Activated naive CD8-positive, alpha-beta T cell treated with anti-CD3 and anti-CD28 coated beads, Interleukin-2, amount 50 U/mL, for 16 hours (primary cell): ENCODE results near the gene NFYC.

Source experiments
- DNase-seq: peaks from one replicate; pipeline ENCODE4 v3.0.0-alpha.2; 2020; ENCODE audit warnings: low read depth, low spot score

The NFYC gene

DNA sequence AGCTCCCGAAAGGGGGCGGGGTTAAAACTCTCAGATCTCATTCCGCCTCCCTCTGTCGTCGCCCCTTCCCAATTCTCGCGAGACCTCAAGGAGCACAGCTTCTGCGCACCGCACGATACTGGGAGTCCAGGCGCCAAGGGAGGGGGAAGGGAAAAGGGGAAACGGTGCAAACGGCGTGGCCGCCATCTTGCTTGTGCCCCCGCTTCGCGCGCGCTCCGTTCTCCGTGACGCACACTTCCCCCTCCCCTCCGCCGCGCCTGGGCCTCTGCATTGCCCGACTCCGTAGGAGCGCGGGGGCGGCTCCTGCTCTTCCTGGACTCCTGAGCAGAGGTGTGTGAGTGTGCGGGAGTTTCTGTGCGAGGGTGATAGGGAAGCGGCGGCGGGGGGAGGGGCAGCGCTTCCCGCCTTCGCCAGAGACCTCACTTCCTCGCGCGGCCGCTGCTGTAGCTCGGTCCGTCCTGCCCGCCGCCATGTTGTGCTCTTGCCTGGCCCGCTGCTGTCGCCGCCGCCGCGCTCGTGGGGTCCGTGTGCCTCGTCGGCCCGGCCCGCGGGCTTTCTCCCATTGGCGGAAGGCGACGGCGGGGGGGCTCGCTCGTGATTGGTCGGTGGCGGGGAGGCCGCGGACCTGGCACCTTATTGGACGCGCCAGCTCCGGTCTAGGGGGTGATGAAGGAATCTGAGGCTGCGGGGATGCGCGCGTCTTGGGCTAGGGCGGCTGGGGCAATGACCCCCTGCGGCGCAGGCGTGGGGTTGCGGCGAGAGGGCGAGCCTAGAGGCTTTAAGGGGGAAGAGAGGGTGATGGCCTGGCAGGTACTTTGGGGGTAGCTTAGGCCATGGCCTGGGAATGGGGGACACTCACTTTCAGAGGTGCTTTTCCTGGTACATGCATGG, at the start of gene NFYC:
NFYC (plus strand) TSS at position 167 of the 891 bp plus-strand sequence. CDS start 47,140 bp downstream, outside the sequence.
- peak; percentile 87 for DNase-seq

DNA sequence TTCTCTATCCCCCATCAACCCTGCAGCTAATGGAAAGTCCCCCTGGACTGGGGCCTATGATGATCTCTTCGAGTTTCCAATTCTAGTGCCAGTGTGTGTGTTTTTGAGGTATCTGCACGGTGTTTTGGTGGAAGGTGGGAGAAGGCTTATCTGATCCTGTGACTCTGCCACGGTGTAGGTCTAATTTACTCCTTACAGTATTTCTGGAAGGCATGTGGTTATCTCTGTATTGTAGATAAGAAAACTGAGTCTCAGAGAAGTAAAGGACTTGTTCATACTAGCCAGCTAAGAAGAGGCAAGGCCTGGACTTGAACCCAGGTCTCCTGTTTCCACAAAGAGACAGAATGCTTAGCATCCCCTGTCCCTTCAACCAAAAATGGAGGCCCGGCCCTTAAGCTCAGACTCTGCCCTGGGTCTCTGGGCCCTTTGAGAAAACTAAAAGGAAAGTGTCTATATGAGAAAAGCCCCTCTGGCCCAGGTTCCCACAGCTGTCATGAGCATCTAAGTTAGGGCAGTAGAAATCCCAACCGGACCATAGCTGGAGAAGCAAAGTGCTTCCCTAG, 46.3 kb upstream of the NFYC start:
- DNase-seq, result no peak

DNA sequence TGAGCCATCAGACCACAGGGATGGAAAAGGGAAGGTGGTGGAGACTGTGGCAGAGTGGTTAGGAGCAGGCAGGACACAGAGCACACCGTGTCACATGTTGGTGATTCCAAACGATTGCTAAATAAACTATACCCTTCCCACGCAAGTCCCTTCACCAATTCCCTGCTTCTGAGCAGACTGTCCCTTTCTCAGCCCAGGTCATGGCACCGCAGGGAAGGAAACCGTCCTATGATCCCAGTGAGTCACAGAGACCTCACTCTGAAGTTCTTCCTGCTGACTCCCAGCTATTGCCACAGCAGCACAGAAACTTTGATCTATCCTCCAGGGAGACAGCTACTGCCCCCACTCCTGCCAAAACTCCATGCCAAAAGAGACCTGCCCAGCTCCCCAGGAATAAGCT, 45.2 kb upstream of the NFYC start:
- DNase-seq, result no peak

DNA sequence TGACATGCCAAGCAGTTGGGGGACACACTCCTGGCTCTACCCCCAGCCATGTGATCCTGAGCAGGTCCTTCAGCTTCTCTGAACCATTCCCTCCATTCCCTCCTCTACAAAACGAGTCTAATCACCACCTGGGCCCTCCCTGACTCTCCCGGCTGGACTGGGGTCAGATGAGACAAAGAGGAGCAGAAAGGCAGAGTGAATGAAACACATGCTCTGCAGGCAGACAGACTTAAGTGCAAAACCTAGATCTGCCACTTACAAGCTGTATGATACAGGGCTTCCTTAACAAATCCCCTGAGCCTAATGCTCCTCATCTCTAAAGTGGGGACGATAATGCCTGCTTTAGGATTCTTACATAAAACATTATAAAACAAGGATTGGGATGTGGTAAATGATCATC, 43.3 kb upstream of the NFYC start:
- no peak for DNase-seq

DNA sequence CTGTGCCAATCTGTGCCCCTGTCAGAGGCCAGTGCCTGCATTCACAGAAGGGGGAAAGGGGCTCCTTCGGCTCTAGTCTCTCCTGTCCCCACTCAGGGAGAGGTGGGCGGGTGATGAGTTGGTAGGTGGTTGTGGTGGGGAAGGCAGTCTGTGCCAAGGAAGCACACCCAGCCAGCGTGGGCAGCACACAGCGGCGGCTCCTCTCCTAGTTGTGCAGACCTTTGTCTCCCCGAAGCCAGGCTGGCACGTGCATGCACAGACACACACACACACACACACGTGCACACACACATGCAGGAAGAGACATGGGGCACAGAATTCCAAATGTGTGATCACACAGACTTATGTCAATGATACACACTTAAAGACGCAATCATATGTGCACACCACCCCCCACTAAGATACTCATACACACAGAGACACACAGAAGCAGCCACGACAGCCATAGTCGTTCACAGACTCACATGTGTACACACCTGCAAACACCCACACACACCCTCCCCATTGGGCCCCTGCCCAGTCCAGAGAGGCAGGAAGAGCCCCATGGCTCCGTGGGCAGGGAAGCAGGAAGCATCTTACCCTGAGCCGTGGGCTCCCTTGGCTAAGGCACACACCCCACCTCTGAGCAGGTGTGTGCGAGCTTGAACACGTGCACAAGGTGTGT, 42.4 kb upstream of the NFYC start:
- DNase-seq, result no peak

DNA sequence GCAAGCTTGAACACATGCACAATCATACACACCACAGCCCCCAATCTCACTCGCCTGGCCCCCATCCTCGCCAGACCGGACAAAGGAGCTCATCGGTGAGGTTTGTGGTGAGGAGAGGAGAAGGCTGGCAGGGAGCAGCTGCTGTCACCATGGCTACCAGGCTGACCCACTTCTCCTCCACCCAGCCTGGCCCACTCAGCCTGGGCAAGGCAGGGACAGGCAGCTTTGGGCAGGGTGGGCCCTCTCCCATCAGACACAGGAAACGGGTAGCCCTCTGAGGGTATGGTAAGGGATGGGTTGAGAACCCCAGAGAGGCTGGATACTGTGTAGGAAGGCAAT, 41.9 kb upstream of the NFYC start:
- no peak for DNase-seq

DNA sequence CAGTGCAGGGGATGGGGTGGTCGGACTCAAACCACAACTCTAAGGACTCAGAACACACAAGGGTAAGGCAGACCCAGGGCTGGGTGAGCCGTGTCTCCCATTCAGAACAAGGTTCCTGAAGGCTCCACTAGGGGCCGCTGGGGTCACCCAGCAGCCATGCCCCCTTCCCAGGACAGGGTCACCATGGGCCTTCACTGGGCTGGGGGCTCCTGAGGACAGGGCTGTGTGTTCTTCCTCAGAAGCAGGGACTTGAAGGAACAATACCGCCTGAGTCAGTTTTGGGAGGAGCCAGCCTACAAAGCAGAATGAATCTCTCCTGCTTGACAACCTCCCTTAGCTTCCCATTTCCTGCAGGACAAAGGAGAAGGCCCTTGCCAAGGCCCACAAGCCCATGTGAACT, 41.4 kb upstream of the NFYC start:
- DNase-seq, result no peak

DNA sequence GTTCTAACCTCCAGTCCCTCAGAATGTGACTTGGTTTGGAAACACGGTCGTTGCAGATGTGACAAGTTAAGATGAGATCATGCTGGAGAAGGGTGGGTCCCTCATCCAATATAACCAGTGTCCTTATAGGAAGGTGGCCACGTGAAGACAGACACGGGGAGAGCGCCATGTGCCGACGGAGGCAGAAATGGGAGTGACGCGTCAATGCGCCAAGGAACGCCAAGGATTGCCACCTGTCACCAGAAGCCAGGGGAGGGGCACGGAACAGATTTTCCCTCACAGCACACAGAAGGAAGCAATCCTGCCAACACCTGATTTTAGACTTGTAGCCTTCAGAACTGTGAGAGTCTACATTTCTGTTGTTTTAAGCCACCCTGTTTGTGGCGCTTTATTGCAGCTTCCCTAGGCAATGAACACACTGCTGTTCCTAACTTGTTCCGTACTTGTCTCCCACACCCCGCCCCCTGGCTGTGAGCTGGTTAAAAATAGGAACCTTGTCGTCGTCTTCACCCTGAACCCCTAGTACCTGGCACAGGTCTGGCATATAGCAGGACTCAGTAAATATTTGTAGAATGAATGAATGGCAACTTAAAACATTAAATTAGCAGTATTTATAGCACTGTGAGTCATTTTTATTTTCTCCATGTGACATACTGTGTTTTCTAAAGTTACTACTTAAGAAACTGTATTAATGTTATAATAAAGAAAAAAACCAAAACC, 40.2 kb upstream of the NFYC start:
- no peak for DNase-seq

DNA sequence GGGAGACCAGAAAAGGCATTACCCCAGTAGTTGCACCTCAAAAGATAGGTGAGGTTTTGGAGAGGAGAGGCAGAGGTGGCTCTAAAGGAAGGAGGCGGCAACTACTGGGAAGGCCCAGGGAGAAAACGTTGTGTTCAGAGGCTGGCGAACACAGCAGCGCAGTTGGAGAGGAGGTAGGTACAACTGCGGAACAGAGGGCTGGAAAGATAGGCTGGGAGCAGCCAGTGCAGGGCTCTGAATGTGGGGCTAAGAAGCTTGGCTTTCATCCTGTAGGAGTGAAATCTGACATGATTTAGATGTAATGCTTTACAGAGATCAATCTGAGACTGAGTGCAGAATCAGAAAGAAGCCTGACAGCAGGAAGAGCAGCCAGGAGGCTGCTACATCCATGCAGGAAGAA, 39.0 kb upstream of the NFYC start:
- DNase-seq, result no peak

DNA sequence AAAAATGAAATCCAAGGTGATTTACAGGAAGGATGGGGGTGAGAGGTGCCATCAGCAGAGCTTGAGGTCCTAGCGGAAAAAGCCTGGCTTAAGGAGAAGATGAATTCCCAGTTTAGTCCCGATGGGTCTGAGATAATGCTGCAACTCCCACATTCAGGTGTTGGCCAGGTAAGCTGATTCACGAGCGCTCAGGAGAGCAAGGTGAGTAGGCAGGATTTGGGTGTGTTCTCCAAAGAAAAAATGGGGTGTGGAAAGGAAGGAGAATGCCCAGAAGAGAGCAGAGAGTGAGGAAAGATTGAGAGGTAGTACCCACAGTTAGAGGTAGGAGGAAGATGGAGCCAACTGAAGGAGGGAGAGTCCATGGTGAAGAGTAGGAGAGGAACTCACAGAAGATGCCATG, 38.5 kb upstream of the NFYC start:
- DNase-seq, result no peak

DNA sequence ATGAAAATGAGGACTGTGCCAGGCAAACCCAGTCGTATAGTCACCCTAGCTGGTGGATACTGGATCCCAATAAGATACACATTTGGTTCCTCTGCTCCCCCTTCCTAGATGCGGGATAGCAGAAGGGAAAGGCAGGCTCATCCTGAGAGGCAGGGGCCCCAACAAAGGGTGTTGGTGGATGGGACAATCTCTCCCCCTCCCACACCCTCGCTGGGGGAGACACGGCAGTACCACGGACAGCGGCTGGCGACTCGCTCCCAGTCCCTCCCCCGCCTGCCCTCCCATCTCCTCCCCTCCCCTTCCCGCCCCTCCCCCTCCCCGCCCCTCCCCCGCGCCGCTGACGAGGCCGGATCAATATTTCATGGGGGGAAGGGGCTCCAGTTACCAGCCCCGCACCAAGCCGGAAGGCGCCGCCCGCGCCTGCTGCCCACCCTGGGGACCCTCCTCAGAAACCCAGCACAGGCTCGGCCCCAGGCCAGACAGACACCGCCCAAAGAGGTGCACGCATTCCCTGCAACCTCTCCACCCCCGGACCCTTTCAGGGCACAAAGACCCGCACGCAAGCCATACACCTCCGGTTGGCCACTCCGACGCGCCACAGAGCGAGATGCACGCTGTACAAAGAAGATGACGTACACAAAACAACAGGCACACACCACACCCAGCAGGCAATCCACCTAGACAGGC, 37.5 kb upstream of the NFYC start:
- DNase-seq, result no peak

DNA sequence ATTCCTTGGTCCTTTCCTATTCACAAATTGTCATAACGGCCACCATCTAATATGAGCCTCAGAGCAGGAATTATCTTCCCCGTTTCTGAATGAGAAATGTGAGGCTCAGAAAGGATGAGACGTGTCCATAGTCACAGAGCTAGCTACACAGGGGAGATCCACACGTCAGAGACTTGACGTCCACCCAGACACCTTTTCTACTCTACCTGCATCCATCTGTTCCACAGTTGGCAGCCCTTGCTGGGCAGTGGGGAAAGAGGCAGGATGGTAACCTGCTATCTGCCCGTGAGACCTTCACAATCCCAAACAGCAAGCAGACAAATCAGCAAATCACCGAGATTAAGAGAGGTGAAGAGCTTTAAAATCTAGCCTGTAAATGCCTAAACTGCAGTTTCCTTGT, 34.5 kb upstream of the NFYC start:
- no peak for DNase-seq

DNA sequence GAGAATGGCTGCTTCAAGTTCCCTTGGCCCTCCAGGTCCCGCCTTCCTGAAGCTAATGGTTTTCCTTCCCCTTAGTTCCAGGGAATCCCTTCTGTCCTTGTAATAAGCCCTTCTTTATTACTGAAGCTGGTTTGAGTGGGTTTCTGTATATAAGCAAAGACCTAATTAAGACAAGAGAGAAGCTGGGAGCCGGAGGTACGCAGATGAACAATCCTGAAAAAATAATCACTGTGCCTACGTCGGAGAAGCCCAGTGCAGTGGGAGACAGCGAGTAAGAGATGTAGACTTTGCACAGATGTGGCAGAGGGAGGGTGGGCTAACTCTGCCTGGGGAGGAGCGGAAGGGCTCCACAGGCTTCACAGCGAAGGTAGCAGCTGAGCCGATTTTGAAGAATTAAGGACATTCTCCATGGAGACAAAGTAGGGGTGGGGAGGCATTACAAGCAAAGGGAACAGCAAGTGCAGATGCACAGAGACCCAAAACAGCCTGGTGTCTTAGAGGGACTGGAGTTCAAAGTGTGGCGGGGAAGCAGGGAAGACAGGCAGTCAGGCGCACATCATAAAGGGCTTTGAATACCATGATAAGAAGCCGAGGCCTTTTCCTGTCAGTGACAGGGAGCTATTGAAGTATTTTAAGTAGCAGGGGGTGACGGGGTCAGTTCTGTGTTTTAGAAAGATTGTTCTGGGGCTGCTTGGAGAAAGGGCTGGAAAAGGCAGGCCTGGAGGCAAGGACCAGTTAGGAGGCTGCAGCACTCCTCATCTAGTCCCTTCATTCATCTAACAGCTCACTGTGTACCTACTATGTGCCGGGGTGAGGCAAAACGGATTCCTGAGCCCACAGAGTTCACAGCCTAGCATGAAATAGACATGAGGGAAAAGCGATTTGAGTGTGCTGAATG, 32.5 kb upstream of the NFYC start:
- no peak for DNase-seq

DNA sequence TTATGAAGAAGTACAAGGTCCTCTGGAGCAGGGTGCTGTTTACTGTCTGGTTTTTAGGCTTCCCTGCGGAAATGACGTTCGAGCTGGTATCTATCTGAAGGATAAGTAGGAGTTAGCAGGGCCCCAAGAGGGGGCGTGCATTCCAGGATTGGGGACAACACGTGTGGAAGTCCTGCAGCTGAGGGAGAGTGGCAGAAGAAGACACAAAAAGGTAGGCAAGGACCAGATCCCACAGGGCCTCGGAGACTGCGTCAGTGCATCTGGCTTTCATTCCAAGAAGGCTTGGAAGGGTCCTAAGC, 31.9 kb upstream of the NFYC start:
- no peak for DNase-seq

DNA sequence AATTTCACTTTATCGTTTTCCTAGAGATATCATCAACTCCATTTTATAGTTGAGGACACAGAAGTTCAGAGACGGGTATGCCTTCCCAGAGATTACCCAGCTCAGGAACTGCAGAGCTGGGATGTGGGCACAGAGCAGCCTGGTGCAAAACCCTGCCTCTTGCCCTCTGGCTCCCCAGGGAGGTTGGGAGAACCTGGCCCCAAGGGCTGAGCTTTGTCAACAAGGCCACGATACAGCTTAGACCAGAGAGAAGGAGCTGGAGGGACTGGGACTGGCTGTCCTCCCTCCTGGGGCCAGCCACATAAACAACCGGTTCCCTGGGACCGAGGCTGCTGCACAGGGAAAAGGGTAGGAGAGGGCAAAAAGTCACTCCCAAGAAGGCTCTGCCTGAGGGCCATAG, 29.8 kb upstream of the NFYC start:
- DNase-seq, result no peak

DNA sequence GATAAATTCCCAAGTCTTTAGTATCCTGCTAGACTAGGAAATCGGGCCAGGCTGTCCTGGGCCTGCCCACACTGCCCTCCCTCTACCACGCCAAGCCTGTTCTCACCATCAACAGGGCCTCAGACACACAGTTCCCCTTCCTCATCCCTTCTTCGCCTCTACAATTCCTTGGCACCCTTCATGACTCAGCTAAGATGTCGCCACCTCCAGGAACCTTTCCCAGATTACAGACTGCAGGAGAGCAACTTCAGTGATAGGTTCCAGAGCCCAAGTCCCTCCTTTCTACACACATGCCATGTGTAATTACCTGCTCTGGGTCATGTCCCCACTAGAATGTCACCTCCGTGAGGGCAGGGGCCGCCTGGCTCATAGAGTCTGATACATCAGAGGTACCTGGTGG, 29.4 kb upstream of the NFYC start:
- DNase-seq, result no peak

DNA sequence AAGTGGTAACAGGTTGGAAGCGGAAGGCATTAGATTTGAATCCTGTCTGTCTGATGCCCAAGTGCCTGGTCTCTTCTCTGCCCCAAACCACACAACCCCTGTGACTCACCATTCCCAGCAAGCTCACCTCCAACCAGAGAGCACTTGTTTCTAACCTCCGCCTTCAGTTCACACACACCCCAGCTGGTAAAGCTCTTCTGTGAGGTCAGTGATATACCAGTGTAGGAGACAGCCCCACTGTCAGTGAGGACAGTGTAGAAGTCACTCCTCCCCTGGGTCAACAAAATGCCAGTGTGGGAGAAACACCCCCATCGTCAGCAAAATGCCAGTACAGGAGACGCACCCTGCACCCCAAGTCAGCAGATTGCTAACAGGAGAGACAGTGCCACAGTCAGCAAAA, 28.6 kb upstream of the NFYC start:
- DNase-seq, result no peak

DNA sequence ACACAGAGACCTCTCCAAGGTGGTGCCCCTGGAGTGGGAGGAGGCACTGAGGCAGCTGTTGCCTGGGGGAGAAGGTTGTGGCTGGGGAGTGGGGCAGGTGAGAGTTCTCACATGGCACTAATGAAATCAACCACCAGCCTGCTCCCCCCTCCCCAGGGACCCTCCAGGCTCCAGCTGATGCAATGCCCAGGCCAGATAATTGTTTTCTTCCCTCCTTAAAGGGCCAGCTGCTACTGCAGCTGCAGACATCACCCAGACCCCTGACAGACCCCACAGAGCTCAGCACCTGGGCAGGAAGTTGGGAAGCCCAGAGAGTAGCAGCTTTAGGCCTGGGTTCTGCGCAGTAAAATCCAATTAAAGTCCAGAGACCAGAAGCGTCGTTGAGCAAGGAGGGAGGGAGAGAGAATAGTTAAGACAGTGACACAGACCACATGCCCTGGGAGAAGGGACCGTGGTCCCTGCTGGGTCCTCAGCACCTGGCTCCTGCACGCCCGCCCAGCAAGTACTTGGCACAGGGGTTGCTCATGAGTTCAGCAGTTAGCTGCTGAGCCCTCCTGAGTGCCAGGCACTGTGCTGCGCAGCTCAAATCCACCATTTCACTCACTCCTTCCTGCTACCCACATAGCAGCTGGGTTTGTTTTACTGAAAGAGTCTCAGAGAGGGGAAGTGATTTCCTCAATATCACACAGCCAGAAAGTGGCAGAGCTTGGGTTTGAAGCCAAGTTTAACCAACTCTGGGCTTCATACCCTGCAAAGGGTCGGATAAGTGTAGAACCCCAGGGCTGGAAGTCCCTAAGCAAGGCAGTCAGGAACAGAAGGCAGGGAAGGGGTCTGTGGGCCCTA, 28.0 kb upstream of the NFYC start:
- DNase-seq, result no peak

DNA sequence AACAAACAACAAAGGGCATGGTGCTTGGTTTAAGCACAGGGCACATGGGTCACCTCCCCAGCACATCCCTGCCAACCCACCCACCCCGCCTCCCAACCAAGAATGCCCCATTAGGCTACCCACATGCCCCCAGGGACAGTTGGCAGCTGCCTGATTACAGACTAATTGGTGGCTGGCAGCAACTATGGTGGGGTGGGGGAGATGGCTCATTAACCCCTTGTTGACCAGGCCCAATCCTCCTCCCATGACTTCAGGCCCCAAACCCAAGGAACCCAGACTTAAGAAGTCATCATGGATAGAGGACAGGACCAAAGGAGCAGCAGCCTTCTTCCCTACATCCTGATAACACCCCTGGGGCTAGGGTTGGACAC, 27.4 kb upstream of the NFYC start:
- DNase-seq, result no peak

DNA sequence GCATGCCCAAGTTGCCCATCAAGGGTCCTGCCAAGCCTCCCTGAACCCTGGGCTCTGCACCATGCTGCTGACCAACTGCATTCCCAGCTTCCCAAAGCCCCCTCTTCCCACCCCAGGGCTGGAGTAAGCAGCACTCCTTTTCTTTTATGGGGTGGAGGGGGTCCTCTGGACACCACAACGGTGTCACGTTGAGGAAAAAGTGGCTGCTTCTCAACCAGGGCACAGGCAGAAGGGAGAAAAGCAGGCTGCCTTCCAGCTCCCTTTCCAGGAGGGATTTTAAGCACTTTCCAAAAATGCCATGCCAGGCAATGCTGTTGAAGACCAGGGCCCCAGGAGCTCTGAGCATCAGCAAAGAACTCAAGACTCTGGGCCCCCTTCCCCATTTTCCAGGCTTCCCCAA, 26.7 kb upstream of the NFYC start:
- DNase-seq, result no peak
